Caco-2 (cell line): ENCODE results near the gene RAET1L. TPM values are rescaled to one million over a fixed set of nuclear protein-coding genes. Genes with fewer than 3 reads are reported as not detected.
A peak's percentile ranks its signal among the peaks of the same experiment; 100 is the strongest.
"Not testable (repeated sequence)": the region's sequence is repeated elsewhere in the genome, so short reads cannot be mapped to it uniquely, and the experiment has no call there.

Experiments used
- BruUV-seq: library from RNA; stranded (reverse); fragments of 400-500 nt; replicated peaks from 2 replicates; lab custom pipeline; 2021; lab: Mats Ljungman, UMichigan
- CTCF ChIA-PET: fragments of 300-600 bp; sonication (Branson Sonifier 250); formaldehyde crosslinking; loops from one replicate; lab custom pipeline; 2022; ENCODE audit warnings: antibody characterized with exemption; lab: Charles Lee
- POLR2A ChIA-PET: fragments of 300-600 bp; sonication (Branson Sonifier 250); formaldehyde crosslinking; loops from one replicate; lab custom pipeline; 2022; ENCODE audit warnings: antibody characterized with exemption; lab: Charles Lee
- DNase-seq, 2 experiments: peaks; one replicate each; pipeline versions ENCODE4 v3.0.0 to v3.0.0-alpha.2; 2020 to 2022
- H3K27me3 ChIP-seq: replicated peaks from 2 replicates; pipeline ENCODE4 v1.6.0; 2011; ENCODE audit warnings: low read length; ENCODE audit not compliant: control insufficient read depth, insufficient read depth
- H3K36me3 ChIP-seq: 2 replicates; pipeline ENCODE4 v1.5.1; 2011; ENCODE audit warnings: low read length; ENCODE audit not compliant: control insufficient read depth, insufficient read depth
- H3K4me1 ChIP-seq: fragments of 250-450 bp; sonication (Bioruptor Pico); 2 replicates; pipeline ENCODE4 v1.5.1; 2020; ENCODE audit warnings: mild to moderate bottlenecking
- H3K4me3 ChIP-seq: 2 replicates; pipeline ENCODE4 v1.5.1; 2011; ENCODE audit warnings: low read depth, mild to moderate bottlenecking, control low read depth, low read length
- H3K9me3 ChIP-seq: fragments of 250-450 bp; sonication (Bioruptor Pico); 2 replicates; pipeline ENCODE4 v1.5.1; 2020; ENCODE audit warnings: mild to moderate bottlenecking, moderate library complexity
- H3K27ac Mint-ChIP-seq: one replicate; pipeline ENCODE4 v1.8.0; 2022; ENCODE audit warnings: mixed read lengths; ENCODE audit not compliant: unreplicated experiment
- H3K27me3 Mint-ChIP-seq: one replicate; pipeline ENCODE4 v1.8.0; 2022; ENCODE audit warnings: mixed read lengths; ENCODE audit not compliant: insufficient read depth, unreplicated experiment
- H3K36me3 Mint-ChIP-seq: one replicate; pipeline ENCODE4 v1.8.0; 2022; ENCODE audit warnings: mild to moderate bottlenecking, mixed read lengths; ENCODE audit not compliant: insufficient read depth, unreplicated experiment
- H3K4me1 Mint-ChIP-seq: one replicate; pipeline ENCODE4 v1.8.0; 2022; ENCODE audit warnings: low read depth, mixed read lengths; ENCODE audit not compliant: unreplicated experiment
- H3K4me3 Mint-ChIP-seq: one replicate; pipeline ENCODE4 v1.8.0; 2022; ENCODE audit warnings: mild to moderate bottlenecking, moderate library complexity, mixed read lengths; ENCODE audit not compliant: unreplicated experiment
- H3K9me3 Mint-ChIP-seq: one replicate; pipeline ENCODE4 v1.8.0; 2022; ENCODE audit warnings: mixed read lengths; ENCODE audit not compliant: unreplicated experiment
- CTCF ChIP-seq, 2 experiments: fragments of 200-600 bp in 1 of 2; IDR thresholded peaks; 1 replicate in 1 of 2; 2 replicates in 1 of 2; pipeline versions ENCODE4 v1.5.1 to v1.8.0; 2011 to 2022; ENCODE audit warnings: antibody characterized with exemption in 1 of 2, control low read depth in 1 of 2, inconsistent platforms in 1 of 2, low read depth in 1 of 2, low read length in 1 of 2, mild to moderate bottlenecking in 1 of 2, moderate library complexity in 1 of 2; ENCODE audit not compliant: insufficient read depth in 1 of 2, severe bottlenecking in 1 of 2, unreplicated experiment in 1 of 2
- intact Hi-C: fragments of 100-400 bp; cut with micrococcal nuclease; formaldehyde crosslinking; loops from one replicate; pipeline ENCODE4 v1.10.0; 2022; ENCODE audit not compliant: unreplicated experiment
- total RNA-seq: library from RNA; stranded (reverse); gene quantifications from 2 replicates; pipeline ENCODE4 v1.2.3, GENCODE V29; 2022

The RAET1L gene
- total RNA-seq, 1 experiment from 2014 or later, result not detected

DNA sequence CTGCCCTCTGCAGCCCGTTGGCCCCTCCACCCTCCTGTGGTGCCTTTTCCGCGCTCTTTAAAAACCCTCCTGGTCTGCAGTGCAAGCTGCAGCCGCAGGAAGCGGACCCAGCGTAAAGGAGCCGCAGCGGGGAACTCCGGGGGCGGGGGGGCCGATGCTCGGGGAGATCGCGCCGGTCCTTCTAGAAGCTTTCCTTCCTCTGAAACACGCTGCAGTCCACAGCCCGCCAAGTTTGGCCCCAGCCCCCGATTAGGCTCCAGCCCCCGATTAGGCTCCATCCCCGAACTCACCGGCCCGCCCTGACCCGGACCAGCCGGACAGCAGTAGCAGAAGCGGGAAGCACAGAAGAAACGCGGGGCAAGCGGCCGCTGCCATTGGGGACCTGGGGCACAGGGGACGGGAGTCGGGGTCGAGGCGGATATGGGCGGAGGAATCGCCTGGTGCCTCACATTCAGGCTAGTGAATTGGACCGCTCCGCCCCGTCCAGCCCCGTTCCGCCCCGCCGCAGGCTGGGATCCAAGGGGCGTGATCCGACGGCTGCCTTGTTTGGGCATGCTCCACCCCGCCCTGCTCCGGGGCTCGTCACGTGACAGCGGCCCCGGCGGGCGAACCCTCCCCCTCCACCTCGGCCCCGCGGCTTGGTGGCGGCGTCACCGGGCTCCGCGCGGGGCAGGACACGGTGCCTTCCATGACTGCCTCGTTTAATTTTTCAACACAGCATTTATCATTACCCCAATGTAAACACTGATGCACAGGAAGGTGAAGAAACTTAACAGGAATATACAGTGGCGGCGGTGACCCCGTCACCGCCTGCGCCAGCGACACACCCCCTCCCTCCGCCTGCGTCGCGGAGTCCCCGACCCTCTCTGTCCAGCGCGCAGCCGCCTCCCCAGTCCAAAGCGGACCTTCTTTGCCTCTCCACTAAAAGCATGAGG, 20.3 kb downstream of the RAET1L start:
- Mint-ChIP-seq H3K36me3 (peaks cover 7% of the 10 kb centered on the region), H3K4me1 (peaks cover 9% of the 10 kb centered on the region), H3K4me3 (peak overlapping the region; percentile 81), H3K27ac (peak overlapping the region; percentile 50), H3K9me3 (no peaks in the 10 kb centered on the region), H3K27me3 (peaks cover 11% of the 10 kb centered on the region)
- Histone ChIP-seq H3K4me1 (peaks cover 4% of the 10 kb centered on the region; the same call in 1 of the 2 replicates), H3K36me3 (no peaks in the 10 kb centered on the region), H3K9me3 (no peaks in the 10 kb centered on the region), H3K27me3 (no peaks in the 10 kb centered on the region), H3K4me3 (peak overlapping the region; percentile 82)
- POLR2A ChIA-PET, result no interaction called here
- TF ChIP-seq CTCF (IDR thresholded peaks at IDR 0.05; ENCODE audit: insufficient read depth in 1 of 2, low read depth in 1 of 2, low read length in 1 of 2, severe bottlenecking in 1 of 2, unreplicated experiment in 1 of 2), result no peak
- CTCF ChIA-PET, result interaction anchor here (1.1 kb wide), 1 partner anchor 44 kb away, joined by 3 read pairs; no protein-coding TSS in a partner anchor
- peak; percentile 94 to 95 for DNase-seq
- intact Hi-C loops, result loop anchor here (1.0 kb wide), 2 partner anchors 42 to 357 kb away; partner anchors contain the start of genes KATNA1 and ULBP1
- BruUV-seq, result no TSS peak

DNA sequence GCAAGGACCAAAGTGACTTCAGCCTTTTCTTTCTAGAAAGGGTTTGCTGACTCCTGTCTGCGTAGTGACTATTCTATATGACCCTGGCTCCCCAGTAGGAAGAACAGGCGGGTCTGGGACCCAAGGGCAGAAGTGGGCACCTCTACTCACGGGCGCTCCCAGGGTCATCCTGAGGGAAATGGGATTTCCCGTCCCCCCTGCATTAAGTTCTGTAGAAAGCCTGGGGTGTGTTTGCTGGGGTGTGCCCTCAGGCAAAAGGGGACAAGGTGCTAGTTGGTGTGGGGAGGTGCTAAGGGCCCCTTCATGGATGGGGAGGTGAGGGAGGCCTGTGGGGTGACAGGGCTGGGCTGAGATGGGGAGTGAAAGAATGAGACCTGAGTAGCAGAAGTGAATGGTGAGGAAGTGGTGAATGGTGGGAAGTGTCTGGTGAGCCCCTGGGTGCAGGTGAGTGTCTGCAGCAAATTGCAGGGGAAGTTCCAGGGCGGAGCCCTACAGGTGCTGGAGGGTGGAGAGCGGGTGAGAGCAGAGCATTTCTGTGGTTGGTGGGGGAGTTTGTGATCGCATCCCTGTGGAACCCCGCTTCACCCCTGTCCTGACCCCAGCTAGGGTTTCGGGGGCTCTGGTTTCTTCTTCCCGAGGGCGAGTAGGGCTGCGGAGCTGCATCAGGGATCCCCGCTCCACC, 21.1 kb downstream of the RAET1L start:
- ChIA-PET POLR2A (no interaction called here), CTCF (interaction anchor here (1.1 kb wide), 1 partner anchor 43 kb away, joined by 3 read pairs; no protein-coding TSS in a partner anchor)
- Mint-ChIP-seq H3K27me3 (peaks cover 7% of the 10 kb centered on the region), H3K36me3 (peaks cover 7% of the 10 kb centered on the region), H3K9me3 (no peaks in the 10 kb centered on the region), H3K4me1 (peaks cover 9% of the 10 kb centered on the region), H3K4me3 (peak overlapping the region; percentile 81), H3K27ac (peak overlapping the region; percentile 50)
- H3K36me3 ChIP-seq, result no peaks in the 10 kb centered on the region
- TSS peak; percentile 41 for BruUV-seq
- intact Hi-C loops, result no loop called here
- DNase-seq, result no peak
- H3K9me3 ChIP-seq, result no peaks in the 10 kb centered on the region
- no peaks in the 10 kb centered on the region for H3K27me3 ChIP-seq
- H3K4me1 ChIP-seq, result peaks cover 4% of the 10 kb centered on the region; the same call in 1 of the 2 replicates
- peak overlapping the region; percentile 82 for H3K4me3 ChIP-seq
- TF ChIP-seq CTCF (IDR thresholded peaks at IDR 0.05; ENCODE audit: insufficient read depth in 1 of 2, low read depth in 1 of 2, low read length in 1 of 2, severe bottlenecking in 1 of 2, unreplicated experiment in 1 of 2), result no peak

DNA sequence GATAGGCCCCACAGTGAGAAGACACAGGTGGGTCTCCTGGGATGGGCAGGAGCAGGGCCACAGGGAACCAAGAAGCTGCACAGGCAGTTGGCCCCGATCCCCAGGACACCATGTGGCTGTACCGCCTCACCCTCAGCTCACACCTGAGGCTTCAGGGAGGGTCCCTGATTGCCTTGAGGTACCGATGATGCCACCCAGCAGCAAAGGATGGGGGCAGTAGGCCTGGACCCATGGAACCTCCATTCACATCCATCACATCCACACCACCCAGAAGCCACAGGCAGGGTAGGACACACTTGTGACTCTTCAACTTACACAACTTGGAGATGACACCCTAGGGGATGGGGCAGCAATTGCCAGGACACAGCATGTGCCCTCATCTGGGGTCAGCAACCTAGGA, 21.7 kb downstream of the RAET1L start:
- DNase-seq, BruUV-seq, H3K27ac Mint-ChIP-seq, H3K27me3 ChIP-seq, H3K27me3 Mint-ChIP-seq, H3K4me1 Mint-ChIP-seq, H3K9me3 Mint-ChIP-seq, H3K4me1 ChIP-seq, H3K9me3 ChIP-seq, H3K36me3 Mint-ChIP-seq, H3K36me3 ChIP-seq, POLR2A ChIA-PET, intact Hi-C loops, H3K4me3 ChIP-seq, CTCF ChIA-PET: not testable (repeated sequence)
- peak overlapping the region; percentile 81 for H3K4me3 Mint-ChIP-seq
